H1 (cell line): ENCODE data around the gene PEPD. TPM values are rescaled to one million over a fixed set of nuclear protein-coding genes. Genes with fewer than 3 reads are reported as not detected.

ENCODE experiments used
- ATF2 ChIP-seq: IDR thresholded peaks from 2 replicates; pipeline ENCODE4 v1.6.1; 2012; ENCODE audit warnings: low read length, inconsistent platforms
- BACH1 ChIP-seq: IDR thresholded peaks from 2 replicates; pipeline ENCODE4 v1.6.1; 2012; ENCODE audit warnings: low read length, improper control_type of control experiment
- CHD7 ChIP-seq: fragments of 300-600 bp; sonication (generic); IDR thresholded peaks from 2 replicates; pipeline ENCODE4 v1.7.1; 2012; ENCODE audit warnings: low read length, moderate library complexity, mild to moderate bottlenecking, inconsistent platforms; ENCODE audit not compliant: insufficient replicate concordance
- E2F6 ChIP-seq: IDR thresholded peaks from 2 replicates; pipeline ENCODE4 v1.6.1; 2012; ENCODE audit warnings: inconsistent platforms
- EZH2 ChIP-seq: fragments of 200-600 bp; sonication (generic); IDR thresholded peaks from 2 replicates; pipeline ENCODE4 v1.7.1; 2012; ENCODE audit warnings: low read depth, mild to moderate bottlenecking, moderate library complexity, low read length, inconsistent platforms; ENCODE audit not compliant: severe bottlenecking
- HDAC6 ChIP-seq: IDR thresholded peaks from one replicate; pipeline ENCODE4 v1.7.1; 2012; ENCODE audit warnings: low read depth, mild to moderate bottlenecking, inconsistent platforms, low read length, moderate library complexity
- RBBP5 ChIP-seq: IDR thresholded peaks from 2 replicates; pipeline ENCODE4 v1.7.1; 2012; ENCODE audit warnings: low read depth, mild to moderate bottlenecking, inconsistent platforms, low read length, moderate library complexity, borderline replicate concordance
- RFX5 ChIP-seq: IDR thresholded peaks from 2 replicates; pipeline ENCODE4 v1.6.1; 2011; ENCODE audit warnings: low read depth, low read length, improper control_type of control experiment, borderline replicate concordance
- TAF1 ChIP-seq: IDR thresholded peaks from 2 replicates; pipeline ENCODE4 v1.6.1; 2011; ENCODE audit warnings: mild to moderate bottlenecking, low read depth, low read length
- TBP ChIP-seq: IDR thresholded peaks from 2 replicates; pipeline ENCODE4 v1.6.1; 2011; ENCODE audit warnings: low read depth, low read length, improper control_type of control experiment
- polyA plus RNA-seq, 7 experiments: library from polyadenylated mRNA; depleted of rRNA in 3 of 7; stranded (reverse) in 5 of 7; unstranded in 2 of 7; fragments of >200 nt in 5 of 7; fragments of 200-250 nt in 2 of 7; gene quantifications; 1 replicate in 5 of 7; 2 replicates in 1 of 7; 4 replicates in 1 of 7; pipeline versions ENCODE4 v1.2.1 to v1.2.3, GENCODE V29; 2011 to 2013; ENCODE audit warnings: missing spikeins in 2 of 7, mixed read lengths in 2 of 7
- total RNA-seq: library from RNA; stranded (reverse); fragmentation: NEBNext Ultra II Directional; extraction: Animal tissue kit (Norgen Biotek cat#: 25700); gene quantifications from 2 replicates; pipeline ENCODE4 v1.2.1, GENCODE V29; 2021

Gene PEPD
- total and polyA plus RNA-seq, 2 of the 8 experiments (the other 6 are each of a cell fraction or from before 2014, with no cell fraction given) = 84.1 to 178 TPM

DNA sequence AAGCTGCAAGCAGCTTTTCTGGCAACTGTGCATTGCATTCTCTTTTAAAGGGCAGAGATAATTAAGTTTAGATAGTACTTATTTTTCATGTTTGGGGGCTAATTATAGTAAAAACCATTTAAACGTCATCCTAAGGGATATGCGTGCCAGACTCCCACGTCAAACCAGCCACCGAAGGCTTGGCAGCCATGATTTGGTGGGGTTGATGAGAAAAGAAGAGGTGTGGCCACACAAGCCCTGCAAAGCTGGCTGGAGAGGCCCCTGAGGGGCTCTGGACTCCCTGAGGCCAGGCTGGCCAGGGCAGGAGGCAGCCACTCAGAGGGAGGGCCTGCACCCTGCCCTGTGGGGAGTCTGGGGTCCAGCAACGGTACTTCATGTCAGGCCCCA is 17.5 kb downstream of the PEPD start (continued):
- TF ChIP-seq CHD7 (no peak), ATF2 (no peak), RBBP5 (no peak), E2F6 (no peak), RFX5 (no peak), BACH1 (no peak), TAF1 (no peak), TBP (no peak), EZH2 (no peak), HDAC6 (no peak)
